ENCODE measurements around the gene CPEB2. TPM values are rescaled to one million over a fixed set of nuclear protein-coding genes. Genes with fewer than 3 reads are reported as not detected.
A peak's percentile ranks its signal among the peaks of the same experiment; 100 is the strongest.

The CPEB2 gene
- total and polyA plus RNA-seq, 7 donors = 6.4 to 39.2 (median 27.5) TPM

GRCh38 chr4:15006416-15007024 is 4.2 kb downstream of the CPEB2 start:
- H3K27ac ChIP-seq = peak overlapping the region; percentile 96 to 100 (median 100)
- intact Hi-C loops (cut with DNase I) = loop anchor here (10.0 kb wide), 3 partner anchors 402 to 1352 kb away; no protein-coding TSS in a partner anchor

GRCh38 chr4:15007201-15007600 is 4.9 kb downstream of the CPEB2 start:
- no peak for DNase-seq
- no peaks in the 10 kb centered on the region for H3K9me3 ChIP-seq
- TF ChIP-seq CTCF (IDR thresholded peaks at IDR 0.05) (no peak), EP300 (IDR thresholded peaks at IDR 0.05) (no peak), POLR2AphosphoS5 (IDR thresholded peaks at IDR 0.05) (no peak), POLR2A (IDR thresholded peaks at IDR 0.05) (no peak)
- intact Hi-C loops (cut with DNase I) = loop anchor here (10.0 kb wide), 3 partner anchors 402 to 1352 kb away; no protein-coding TSS in a partner anchor
- WGBS, 2 donors = 91 to 95% methylated on average over 6 of the region's 6 CpGs
- peaks cover 0 to 66% (median 60%) of the 10 kb centered on the region in 4 donors for H3K4me1 ChIP-seq
- H3K4me3 ChIP-seq = peak overlapping the region in 1 of 4 donors; percentile 16
- H3K27ac ChIP-seq = peak overlapping the region in 3 of 4 donors; percentile 96 to 100 (median 100)
- no peaks in the 10 kb centered on the region for H3K27me3 ChIP-seq
- peaks cover 0 to 18% (median 1%) of the 10 kb centered on the region in 4 donors for H3K36me3 ChIP-seq

More at GRCh38 chr4:15006416-15007024, 4.2 kb downstream of the CPEB2 start:
- WGBS, 2 donors = 53 to 69% methylated on average over 2 of the region's 2 CpGs
- no peaks in the 10 kb centered on the region for H3K27me3 ChIP-seq
- H3K9me3 ChIP-seq = no peaks in the 10 kb centered on the region
- H3K4me1 ChIP-seq = peaks cover 0 to 59% (median 54%) of the 10 kb centered on the region in 4 donors
- peak overlapping the region in 3 of 4 donors; percentile 95 to 99 (median 98) for H3K4me3 ChIP-seq
- H3K36me3 ChIP-seq = peaks cover 0 to 13% (median 1%) of the 10 kb centered on the region in 4 donors
- DNase-seq = no peak
- peak in 2 of 4 experiments; percentile 13 to 38 for TF ChIP-seq CTCF (IDR thresholded peaks at IDR 0.05)
- no peak for TF ChIP-seq POLR2AphosphoS5 (IDR thresholded peaks at IDR 0.05)
- no peak for TF ChIP-seq EP300 (IDR thresholded peaks at IDR 0.05)
- TF ChIP-seq POLR2A (IDR thresholded peaks at IDR 0.05) = no peak

- peaks cover 0 to 95% (median 79%) of the 10 kb centered on the region in 4 donors for H3K4me1 ChIP-seq
- no peaks in the 10 kb centered on the region for H3K27me3 ChIP-seq
- peak overlapping the region; percentile 10 to 100 (median 78) for H3K27ac ChIP-seq
- no peaks in the 10 kb centered on the region for H3K9me3 ChIP-seq
- H3K4me3 ChIP-seq = no peak overlapping the region
- intact Hi-C loops (cut with DNase I) = no loop called here
- H3K36me3 ChIP-seq = peaks cover 0 to 25% (median 1%) of the 10 kb centered on the region in 4 donors
- TF ChIP-seq POLR2AphosphoS5 (IDR thresholded peaks at IDR 0.05) (no peak), CTCF (IDR thresholded peaks at IDR 0.05) (no peak), POLR2A (IDR thresholded peaks at IDR 0.05) (no peak), EP300 (IDR thresholded peaks at IDR 0.05) (no peak)
- DNase-seq = no peak
These were observed 7.8 kb downstream of the CPEB2 start for GRCh38 chr4:15010038-15010585.

- Histone ChIP-seq H3K27ac (peak overlapping the region in 3 of 4 donors; percentile 39 to 100 (median 100)), H3K4me3 (no peak overlapping the region)
These were observed 8.9 kb downstream of the CPEB2 start for GRCh38 chr4:15011166-15011565.

GRCh38 chr4:15012017-15012788 is 9.9 kb downstream of the CPEB2 start:
- WGBS, 2 donors = 93% methylated on average over 3 of the region's 3 CpGs

More at GRCh38 chr4:15011166-15011565, 8.9 kb downstream of the CPEB2 start:
- intact Hi-C loops (cut with DNase I) = no loop called here
- Histone ChIP-seq H3K36me3 (peaks cover 0 to 30% (median 1%) of the 10 kb centered on the region in 4 donors), H3K27me3 (no peaks in the 10 kb centered on the region), H3K4me1 (peaks cover 0 to 97% (median 83%) of the 10 kb centered on the region in 4 donors), H3K9me3 (no peaks in the 10 kb centered on the region)
- 97 to 98% methylated on average over 9 of the region's 9 CpGs for WGBS, 2 donors
- no peak for DNase-seq
- TF ChIP-seq POLR2AphosphoS5 (IDR thresholded peaks at IDR 0.05) = no peak

More at GRCh38 chr4:15012017-15012788, 9.9 kb downstream of the CPEB2 start:
- TF ChIP-seq POLR2AphosphoS5 (IDR thresholded peaks at IDR 0.05) (no peak), CTCF (IDR thresholded peaks at IDR 0.05) (no peak), EP300 (IDR thresholded peaks at IDR 0.05) (no peak), POLR2A (IDR thresholded peaks at IDR 0.05) (no peak)
- Histone ChIP-seq H3K4me3 (no peak overlapping the region), H3K4me1 (peaks cover 0 to 97% (median 80%) of the 10 kb centered on the region in 4 donors), H3K9me3 (no peaks in the 10 kb centered on the region), H3K36me3 (peaks cover 0 to 38% (median 1%) of the 10 kb centered on the region in 4 donors), H3K27me3 (no peaks in the 10 kb centered on the region), H3K27ac (peak overlapping the region; percentile 9 to 100 (median 70))
- DNase-seq = no peak
- intact Hi-C loops (cut with DNase I) = no loop called here
